HG02763 (cell line): ENCODE data around the gene SLC7A14.

ENCODE experiments used
- ATAC-seq: cut with Tn5 transposase; IDR thresholded peaks from one replicate; pipeline ENCODE4 v1.9.1; 2021; ENCODE audit warnings: mild to moderate bottlenecking, moderate library complexity; ENCODE audit not compliant: unreplicated experiment

The SLC7A14 gene

GRCh38 chr3:170475092-170475685 is 110.7 kb downstream of the SLC7A14 start:
- ATAC-seq, result no peak

DNA sequence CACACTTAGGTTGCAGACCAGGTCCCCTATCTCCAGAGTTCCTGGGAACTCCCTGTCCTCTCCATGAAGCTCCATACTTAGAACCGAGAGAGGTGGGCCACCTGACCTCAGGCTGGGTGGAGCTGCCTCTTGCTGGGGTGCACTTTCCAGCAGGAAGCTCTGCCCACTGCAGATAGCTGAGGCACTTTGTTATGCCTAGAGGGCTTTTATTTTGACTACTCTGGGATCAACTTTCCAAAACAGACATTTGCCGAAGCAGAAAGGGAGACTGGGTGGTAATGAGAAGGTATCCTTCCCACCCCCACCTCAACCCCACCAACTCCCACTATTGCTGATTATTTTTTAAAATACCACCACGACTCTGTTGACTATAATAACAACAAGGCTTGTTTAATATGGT is 112.5 kb downstream of the SLC7A14 start:
- no peak for ATAC-seq

GRCh38 chr3:170471149-170471548 is 114.7 kb downstream of the SLC7A14 start:
- no peak for ATAC-seq

DNA sequence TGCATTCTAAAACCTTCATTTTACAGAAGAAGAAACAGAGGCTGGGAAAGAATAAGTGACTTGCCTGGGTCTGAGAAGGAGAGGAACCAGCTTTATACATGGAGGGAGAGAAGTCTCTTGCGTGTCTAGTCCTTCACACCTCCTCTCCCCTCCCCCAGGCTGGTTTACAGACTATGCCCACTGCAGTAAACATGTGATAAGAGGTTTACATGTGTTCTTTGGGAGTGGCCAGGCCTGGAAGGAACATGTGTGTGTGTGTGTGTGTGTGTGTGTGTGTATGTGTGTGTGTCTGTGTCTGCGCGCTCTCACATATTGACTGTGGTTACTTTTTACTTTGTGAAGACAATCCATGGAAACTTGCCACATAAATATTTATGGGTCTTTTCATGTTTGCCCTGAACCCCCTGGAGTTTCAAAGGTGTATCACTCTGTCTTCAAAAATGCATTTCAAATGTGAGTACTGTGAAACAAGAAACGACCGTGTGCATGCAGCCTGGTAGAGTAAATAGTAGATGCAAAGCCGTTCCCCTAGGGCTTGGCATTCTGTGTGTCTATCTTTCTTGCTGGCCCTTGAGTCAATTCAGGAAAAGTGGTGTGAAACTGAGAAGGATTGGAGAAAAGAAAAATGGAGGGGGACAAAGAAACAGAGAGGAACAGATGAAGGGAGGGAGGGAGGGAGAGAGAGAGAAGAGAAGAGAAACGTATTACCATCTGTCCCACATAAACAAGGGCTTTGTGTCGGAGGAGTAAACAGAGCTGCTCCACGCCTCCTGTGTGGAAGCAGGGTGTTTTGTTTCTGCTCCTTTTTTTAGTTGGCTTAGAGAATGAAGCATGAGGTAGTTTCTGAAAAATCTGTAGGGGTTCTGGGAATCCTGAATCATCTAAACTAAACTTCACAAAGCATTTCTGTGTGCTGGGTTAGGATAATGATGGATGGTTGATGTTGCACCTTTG is 115.5 kb downstream of the SLC7A14 start:
- ATAC-seq, result no peak

DNA sequence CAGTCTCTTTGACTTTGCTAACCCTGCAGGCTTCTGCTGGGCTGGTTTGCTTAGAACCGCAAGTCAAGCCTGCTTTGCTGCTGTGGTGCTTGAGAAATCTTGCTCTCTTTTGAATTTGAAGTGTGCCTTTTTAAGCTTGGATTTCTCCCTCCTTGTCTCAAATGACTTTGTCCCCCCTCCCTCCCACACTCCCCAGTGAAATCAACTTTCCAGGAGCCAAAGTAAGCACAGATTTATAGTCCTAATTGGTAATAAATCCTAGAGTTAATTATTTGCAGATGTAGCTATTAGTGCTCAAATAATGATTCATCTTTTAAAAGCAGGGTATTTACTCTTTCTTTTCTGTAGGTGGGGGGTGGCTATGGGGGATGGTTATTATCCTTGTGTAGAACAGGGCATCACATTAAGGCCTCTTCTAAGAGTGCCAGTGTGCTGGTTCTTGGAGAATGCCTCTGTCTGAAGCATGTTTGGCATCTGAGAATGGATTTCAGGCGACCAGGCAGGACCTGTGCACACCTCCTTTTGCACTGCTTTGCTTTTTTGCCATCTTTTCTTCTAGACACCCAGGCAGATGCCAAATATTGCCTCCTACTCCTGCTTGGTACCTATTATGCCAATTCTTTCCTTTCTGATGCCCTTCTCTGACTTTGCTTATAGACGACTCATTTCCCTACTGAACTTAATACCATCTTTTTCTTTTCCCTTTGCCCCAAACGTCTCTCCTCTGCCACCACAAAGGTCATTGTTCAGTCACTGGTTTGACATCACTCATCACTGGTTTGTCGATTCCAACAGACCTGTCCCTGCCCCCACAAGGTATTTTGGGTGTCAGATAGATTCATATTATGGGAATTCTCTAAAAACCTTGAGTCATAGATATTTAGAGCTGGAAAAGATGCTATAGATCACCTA is 116.5 kb downstream of the SLC7A14 start:
- ATAC-seq, result no peak

DNA sequence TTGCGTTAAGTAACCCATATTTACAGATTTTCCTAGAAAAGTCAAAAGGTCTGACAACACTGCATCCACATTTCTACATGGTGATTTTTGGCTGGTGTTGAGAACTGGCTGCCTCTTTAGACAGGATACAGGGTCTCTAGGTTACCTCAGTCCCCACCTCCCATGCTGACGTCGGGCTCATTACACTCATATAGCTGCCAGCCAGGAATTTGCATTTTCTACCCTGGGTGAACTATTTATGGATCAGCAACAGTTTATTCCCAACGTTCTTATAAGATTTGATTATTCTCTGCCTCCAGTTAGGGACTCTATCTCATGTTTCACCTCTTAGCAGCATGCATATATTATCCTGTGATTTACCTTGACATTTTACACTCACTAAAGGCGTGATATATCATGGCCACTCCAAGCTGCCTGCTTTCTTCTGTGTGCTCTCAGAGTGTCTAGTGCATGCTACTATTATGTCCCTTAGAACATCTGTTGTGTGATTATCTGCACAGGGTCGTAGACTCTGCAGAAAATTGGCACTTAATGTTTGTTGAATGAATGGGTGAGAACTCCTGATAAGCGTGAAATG is 118.2 kb downstream of the SLC7A14 start:
- ATAC-seq, result no peak

GRCh38 chr3:170467007-170467406 is 118.9 kb downstream of the SLC7A14 start:
- ATAC-seq, result no peak

DNA sequence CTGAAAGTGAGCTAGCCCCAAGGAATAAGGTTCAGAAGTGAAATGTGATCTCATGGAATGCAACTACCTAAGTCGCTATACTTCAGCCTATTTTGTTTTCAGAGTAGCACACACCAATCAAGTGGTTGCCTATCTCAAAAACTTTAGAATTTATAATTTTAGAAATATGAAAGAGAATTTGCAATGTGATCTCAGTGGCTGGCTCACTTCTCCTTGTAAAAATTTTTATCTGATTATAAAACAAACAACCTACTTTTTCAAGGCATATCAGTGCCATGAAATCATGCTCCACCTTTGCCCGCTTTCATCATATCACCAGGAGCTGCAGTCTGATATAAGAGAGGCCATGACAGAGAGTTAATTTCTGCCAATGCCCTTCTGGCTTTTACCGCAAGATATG is 119.9 kb downstream of the SLC7A14 start:
- ATAC-seq, result no peak

- no peak for ATAC-seq
Measured at GRCh38 chr3:170463011-170463410, 122.9 kb downstream of the SLC7A14 start.

DNA sequence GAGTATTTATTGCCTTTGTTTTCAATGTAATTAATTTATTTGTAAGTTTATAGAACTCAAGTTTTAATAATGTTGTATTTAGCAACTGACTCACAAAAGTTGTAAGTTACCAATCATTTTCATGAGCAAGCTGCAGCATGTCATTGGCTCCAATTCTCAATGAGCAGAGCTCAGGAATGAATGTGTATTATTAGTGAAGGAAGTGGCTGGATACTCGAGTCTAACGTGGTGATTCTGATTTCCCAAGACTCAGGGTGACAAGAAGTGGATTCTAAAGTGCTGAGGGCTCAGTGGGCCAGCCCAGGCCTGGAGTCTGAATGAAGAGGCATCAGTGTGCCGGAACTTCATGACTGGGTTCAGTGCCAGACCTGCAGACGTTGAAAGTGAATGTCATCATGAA is 127.6 kb downstream of the SLC7A14 start:
- ATAC-seq, result no peak

DNA sequence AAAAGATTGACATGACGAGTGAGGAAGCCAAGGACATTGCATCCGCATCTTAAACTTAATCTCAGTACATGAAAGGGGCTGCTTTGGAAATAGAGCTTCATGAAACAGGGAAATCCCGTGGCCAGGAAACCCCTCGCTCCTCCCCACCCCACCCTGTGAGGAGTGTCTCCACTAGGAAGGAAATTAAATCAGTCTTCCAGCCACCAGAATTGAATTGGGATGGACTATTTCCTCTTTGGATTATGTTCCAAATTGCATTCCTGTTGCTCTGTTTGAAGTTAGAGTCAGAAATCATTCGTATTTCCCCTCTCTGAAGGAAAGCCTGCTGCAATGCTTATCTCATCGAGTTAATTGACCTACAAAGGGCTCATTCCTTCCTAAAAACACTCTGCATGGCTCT is 131.4 kb downstream of the SLC7A14 start:
- no peak for ATAC-seq

DNA sequence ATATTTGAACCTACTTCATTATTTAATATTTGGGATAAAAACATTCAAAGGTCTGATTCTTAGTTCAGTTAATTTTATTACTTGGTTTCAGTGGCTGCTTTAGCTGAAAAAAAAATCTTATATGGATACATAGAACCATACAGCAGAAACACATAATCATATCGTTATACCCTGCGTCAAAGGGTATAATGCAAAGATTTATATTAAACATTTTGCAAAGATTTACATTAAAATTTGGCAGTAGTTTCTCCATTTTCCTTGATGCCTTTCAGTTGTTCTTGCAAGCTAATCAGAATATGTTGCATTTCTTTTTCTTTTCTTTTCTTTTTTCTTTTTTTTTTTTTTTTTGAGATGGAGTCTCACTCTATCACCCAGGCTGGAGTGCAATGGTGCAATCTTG is 135.8 kb downstream of the SLC7A14 start:
- ATAC-seq, result no peak

- ATAC-seq, result no peak
Measured at GRCh38 chr3:170448584-170448983, 137.3 kb downstream of the SLC7A14 start.

DNA sequence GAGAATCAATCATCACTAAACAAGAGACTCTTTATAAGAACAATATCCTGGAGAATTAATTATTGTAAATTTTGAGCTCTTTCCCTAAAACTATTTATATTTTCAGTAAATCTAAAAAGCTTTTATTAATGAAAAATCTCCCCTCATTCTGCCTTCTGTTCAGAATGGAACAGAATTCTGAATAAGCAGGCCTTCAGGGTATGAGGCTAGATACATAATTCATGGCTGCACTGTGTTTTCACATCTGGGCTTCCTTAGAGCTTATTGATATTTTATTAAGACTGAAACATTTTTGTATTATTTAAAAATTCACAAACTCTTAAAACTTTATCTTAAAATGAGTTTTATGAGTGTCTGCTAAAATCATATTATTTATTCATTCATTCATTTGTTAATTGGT is 142.4 kb downstream of the SLC7A14 start:
- no peak for ATAC-seq

- no peak for ATAC-seq
Measured at GRCh38 chr3:170442947-170443346, 142.9 kb downstream of the SLC7A14 start.

- no peak for ATAC-seq
Measured at GRCh38 chr3:170441412-170441811, 144.5 kb downstream of the SLC7A14 start.

DNA sequence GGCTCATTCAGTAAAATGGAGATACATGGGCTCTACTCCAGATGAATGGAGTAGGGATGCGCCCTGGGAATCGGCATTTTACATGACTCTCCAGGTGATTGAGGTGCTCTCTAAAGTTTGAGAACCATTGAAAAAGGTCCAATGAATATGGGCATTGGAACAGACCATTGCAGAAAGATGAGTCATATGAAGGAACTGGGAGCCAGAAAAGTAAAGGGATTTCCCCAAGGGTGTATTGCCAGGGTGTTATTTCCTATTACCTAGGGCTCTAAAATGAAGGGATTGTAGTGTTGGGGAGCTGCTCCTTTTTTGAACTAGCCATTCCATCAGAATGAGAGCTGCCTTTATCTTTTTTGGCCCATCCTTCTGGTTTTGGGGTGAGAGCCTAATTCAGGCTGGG is 145.5 kb downstream of the SLC7A14 start:
- ATAC-seq, result no peak

DNA sequence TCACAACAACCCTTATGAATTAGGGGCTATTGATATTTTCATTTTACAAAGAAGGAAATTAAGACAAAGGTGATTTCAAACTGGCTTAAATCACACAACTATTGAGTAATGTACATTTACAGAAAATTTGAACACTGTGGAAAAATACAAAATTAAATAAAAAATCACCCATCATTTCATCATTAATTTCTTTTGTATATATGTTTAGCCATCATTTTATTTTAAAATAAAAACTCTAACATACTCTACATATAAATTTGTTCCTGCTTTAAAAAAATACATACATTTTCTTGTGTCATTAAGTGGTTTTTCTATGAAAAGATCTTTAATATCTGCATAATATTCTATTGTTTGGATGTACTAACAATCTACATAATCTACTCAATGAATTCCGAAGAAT is 147.0 kb downstream of the SLC7A14 start:
- ATAC-seq, result no peak

GRCh38 chr3:170437696-170438407 is 148.0 kb downstream of the SLC7A14 start:
- ATAC-seq, result no peak

GRCh38 chr3:170437176-170437575 is 148.7 kb downstream of the SLC7A14 start:
- ATAC-seq, result no peak
